HCT116 (cell line): ENCODE measurements around the gene FOXP2.

Experiments
- ELF1 ChIP-seq: IDR thresholded peaks from 2 replicates; pipeline ENCODE4 v1.6.1; 2012; ENCODE audit warnings: low read depth, borderline replicate concordance
- EZH2 ChIP-seq: fragments of 200-600 bp; sonication (generic); IDR thresholded peaks from 2 replicates; pipeline ENCODE4 v1.6.1; 2017; ENCODE audit warnings: antibody characterized with exemption, mixed run types
- EZH2phosphoT487 ChIP-seq: fragments of 200-600 bp; IDR thresholded peaks from 2 replicates; pipeline ENCODE4 v1.6.1; 2018; ENCODE audit warnings: antibody characterized with exemption, borderline replicate concordance
- POLR2A ChIP-seq: IDR thresholded peaks from 2 replicates; pipeline ENCODE4 v1.7.0; 2011; ENCODE audit warnings: borderline replicate concordance; ENCODE audit not compliant: insufficient read depth, insufficient read length; ENCODE audit errors: extremely low read depth
- POLR2AphosphoS5 ChIP-seq: IDR thresholded peaks from 2 replicates; pipeline ENCODE4 v1.6.1; 2011; ENCODE audit warnings: mild to moderate bottlenecking, low read depth, low read length, moderate library complexity
- SIN3A ChIP-seq: IDR thresholded peaks from 2 replicates; pipeline ENCODE4 v1.6.1; 2012; ENCODE audit warnings: low read depth
- YY1 ChIP-seq: IDR thresholded peaks from 2 replicates; pipeline ENCODE4 v1.6.1; 2011; ENCODE audit warnings: low read length, low read depth, moderate library complexity, mild to moderate bottlenecking; ENCODE audit not compliant: insufficient replicate concordance; ENCODE audit errors: extremely low read depth
- ZFX ChIP-seq: fragments of 450-650 bp; IDR thresholded peaks from 2 replicates; pipeline ENCODE4 v1.6.1; 2017
- TF ChIP-seq, protein P1 (sequence below), 3 experiments: fragments of 200-600 bp in 1 of 3; sonication (generic) in 1 of 3; IDR thresholded peaks in 2 of 3; conservative IDR thresholded peaks in 1 of 3; 2 replicates each; pipeline ENCODE4 v1.5.1; 2012 to 2017; ENCODE audit warnings: low read depth in 2 of 3, low read length in 2 of 3, antibody characterized with exemption in 1 of 3, borderline replicate concordance in 1 of 3, control low read depth in 1 of 3, mild to moderate bottlenecking in 1 of 3, mixed read lengths in 1 of 3, mixed run types in 1 of 3, moderate library complexity in 1 of 3; ENCODE audit not compliant: insufficient read depth in 1 of 3
- TF ChIP-seq, protein P2 (sequence below): IDR thresholded peaks from 2 replicates; pipeline ENCODE4 v1.6.1; 2011; ENCODE audit warnings: mild to moderate bottlenecking, low read length, moderate library complexity; ENCODE audit not compliant: insufficient replicate concordance; ENCODE audit errors: extremely low read depth

DNA sequence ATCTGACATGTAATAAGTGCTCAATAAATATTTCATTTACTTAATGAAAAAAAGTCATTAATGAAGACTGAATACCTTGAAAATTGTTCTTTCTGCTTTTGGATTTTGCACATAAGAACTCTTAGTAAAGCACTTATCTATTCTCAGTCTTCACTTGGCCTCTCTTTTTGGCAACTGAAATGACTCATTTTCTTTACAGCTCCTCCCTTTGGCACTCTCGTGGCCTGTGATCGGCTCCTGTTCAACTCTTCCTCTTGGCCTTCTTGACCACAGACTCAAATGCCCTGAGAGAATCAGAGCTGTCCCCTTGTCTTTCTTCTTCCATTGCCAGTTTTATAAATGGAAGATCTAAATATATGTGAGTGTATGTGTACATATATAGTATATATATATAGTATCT lies 54.2 kb downstream of the FOXP2 start:
- TF ChIP-seq, protein P1, sequence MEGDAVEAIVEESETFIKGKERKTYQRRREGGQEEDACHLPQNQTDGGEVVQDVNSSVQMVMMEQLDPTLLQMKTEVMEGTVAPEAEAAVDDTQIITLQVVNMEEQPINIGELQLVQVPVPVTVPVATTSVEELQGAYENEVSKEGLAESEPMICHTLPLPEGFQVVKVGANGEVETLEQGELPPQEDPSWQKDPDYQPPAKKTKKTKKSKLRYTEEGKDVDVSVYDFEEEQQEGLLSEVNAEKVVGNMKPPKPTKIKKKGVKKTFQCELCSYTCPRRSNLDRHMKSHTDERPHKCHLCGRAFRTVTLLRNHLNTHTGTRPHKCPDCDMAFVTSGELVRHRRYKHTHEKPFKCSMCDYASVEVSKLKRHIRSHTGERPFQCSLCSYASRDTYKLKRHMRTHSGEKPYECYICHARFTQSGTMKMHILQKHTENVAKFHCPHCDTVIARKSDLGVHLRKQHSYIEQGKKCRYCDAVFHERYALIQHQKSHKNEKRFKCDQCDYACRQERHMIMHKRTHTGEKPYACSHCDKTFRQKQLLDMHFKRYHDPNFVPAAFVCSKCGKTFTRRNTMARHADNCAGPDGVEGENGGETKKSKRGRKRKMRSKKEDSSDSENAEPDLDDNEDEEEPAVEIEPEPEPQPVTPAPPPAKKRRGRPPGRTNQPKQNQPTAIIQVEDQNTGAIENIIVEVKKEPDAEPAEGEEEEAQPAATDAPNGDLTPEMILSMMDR (IDR thresholded peaks at IDR 0.05 in 2 of 3, conservative IDR thresholded peaks at IDR 0.05 in 1 of 3; ENCODE audit: borderline replicate concordance in 1 of 3, insufficient read depth in 1 of 3, low read depth in 2 of 3, low read length in 2 of 3) = no peak
- TF ChIP-seq ZFX (no peak), POLR2AphosphoS5 (no peak), YY1 (no peak), POLR2A (no peak), SIN3A (no peak), ELF1 (no peak), EZH2 (no peak), EZH2phosphoT487 (no peak)
- TF ChIP-seq, protein P2, sequence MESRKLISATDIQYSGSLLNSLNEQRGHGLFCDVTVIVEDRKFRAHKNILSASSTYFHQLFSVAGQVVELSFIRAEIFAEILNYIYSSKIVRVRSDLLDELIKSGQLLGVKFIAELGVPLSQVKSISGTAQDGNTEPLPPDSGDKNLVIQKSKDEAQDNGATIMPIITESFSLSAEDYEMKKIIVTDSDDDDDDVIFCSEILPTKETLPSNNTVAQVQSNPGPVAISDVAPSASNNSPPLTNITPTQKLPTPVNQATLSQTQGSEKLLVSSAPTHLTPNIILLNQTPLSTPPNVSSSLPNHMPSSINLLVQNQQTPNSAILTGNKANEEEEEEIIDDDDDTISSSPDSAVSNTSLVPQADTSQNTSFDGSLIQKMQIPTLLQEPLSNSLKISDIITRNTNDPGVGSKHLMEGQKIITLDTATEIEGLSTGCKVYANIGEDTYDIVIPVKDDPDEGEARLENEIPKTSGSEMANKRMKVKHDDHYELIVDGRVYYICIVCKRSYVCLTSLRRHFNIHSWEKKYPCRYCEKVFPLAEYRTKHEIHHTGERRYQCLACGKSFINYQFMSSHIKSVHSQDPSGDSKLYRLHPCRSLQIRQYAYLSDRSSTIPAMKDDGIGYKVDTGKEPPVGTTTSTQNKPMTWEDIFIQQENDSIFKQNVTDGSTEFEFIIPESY = no peak
